ENCODE data around the gene SLC35E1.
A peak's percentile ranks its signal among the peaks of the same experiment; 100 is the strongest.
"Not testable (repeated sequence)": the region's sequence is repeated elsewhere in the genome, so short reads cannot be mapped to it uniquely, and the experiment has no call there.

SLC35E1 gene

GRCh38 chr19:16524991-16525734, 47.1 kb downstream of the SLC35E1 start:
- DNase-seq = no peak

- DNase-seq = no peak
Measured at GRCh38 chr19:16522559-16523377, 49.4 kb downstream of the SLC35E1 start.

GRCh38 chr19:16521715-16522289, 50.4 kb downstream of the SLC35E1 start:
- no peak for DNase-seq

- no peak for DNase-seq
Measured at GRCh38 chr19:16520986-16521624, 51.1 kb downstream of the SLC35E1 start.

- no peak for DNase-seq
Measured at GRCh38 chr19:16520074-16520973, 51.9 kb downstream of the SLC35E1 start.

GRCh38 chr19:16519230-16519687, 53.0 kb downstream of the SLC35E1 start:
- DNase-seq = no peak

- no peak for DNase-seq
Measured at GRCh38 chr19:16518483-16519229, 53.6 kb downstream of the SLC35E1 start.

- no peak for DNase-seq
Measured at GRCh38 chr19:16518061-16518460, 54.2 kb downstream of the SLC35E1 start.

- no peak for DNase-seq
Measured at GRCh38 chr19:16516923-16517610, 55.1 kb downstream of the SLC35E1 start.

GRCh38 chr19:16516381-16516780, 55.8 kb downstream of the SLC35E1 start:
- DNase-seq = no peak

GRCh38 chr19:16514383-16515019, 57.7 kb downstream of the SLC35E1 start:
- no peak for DNase-seq

- not testable (repeated sequence) for DNase-seq
Measured at GRCh38 chr19:16512611-16513010, 59.6 kb downstream of the SLC35E1 start.

- peak in 49 of 56 donors; percentile 16 to 84 (median 49) for DNase-seq
Measured at GRCh38 chr19:16509141-16510061, 62.8 kb downstream of the SLC35E1 start.

- no peak for DNase-seq
Measured at GRCh38 chr19:16508546-16508945, 63.7 kb downstream of the SLC35E1 start.

- DNase-seq = no peak
Measured at GRCh38 chr19:16506961-16507360, 65.3 kb downstream of the SLC35E1 start.

- DNase-seq = not testable (repeated sequence)
Measured at GRCh38 chr19:16506161-16506560, 66.1 kb downstream of the SLC35E1 start.

GRCh38 chr19:16504271-16504670, 67.9 kb downstream of the SLC35E1 start:
- no peak for DNase-seq

Measured in nucleus accumbens (tissue), 56 donors.